NCI-H1048 (cell line): ENCODE data around the gene EFL1.

Source experiments
- DNase-seq: peaks from one replicate; lab custom pipeline; 2025; lab: John Stamatoyannopoulos, UW

The EFL1 gene

GRCh38 chr15:82081914-82082762 is 180.4 kb downstream of the EFL1 start:
- no peak for DNase-seq

- no peak for DNase-seq
Observed at GRCh38 chr15:82080774-82081173, 181.8 kb downstream of the EFL1 start.
